T1000 (cell line): ENCODE data around the gene CDKAL1.
"Not testable (repeated sequence)": the region's sequence is repeated elsewhere in the genome, so short reads cannot be mapped to it uniquely, and the experiment has no call there.

Experiments
- DNase-seq: peaks from one replicate; lab custom pipeline; 2025; ENCODE audit warnings: mixed read lengths; lab: John Stamatoyannopoulos, UW

The CDKAL1 gene

DNA sequence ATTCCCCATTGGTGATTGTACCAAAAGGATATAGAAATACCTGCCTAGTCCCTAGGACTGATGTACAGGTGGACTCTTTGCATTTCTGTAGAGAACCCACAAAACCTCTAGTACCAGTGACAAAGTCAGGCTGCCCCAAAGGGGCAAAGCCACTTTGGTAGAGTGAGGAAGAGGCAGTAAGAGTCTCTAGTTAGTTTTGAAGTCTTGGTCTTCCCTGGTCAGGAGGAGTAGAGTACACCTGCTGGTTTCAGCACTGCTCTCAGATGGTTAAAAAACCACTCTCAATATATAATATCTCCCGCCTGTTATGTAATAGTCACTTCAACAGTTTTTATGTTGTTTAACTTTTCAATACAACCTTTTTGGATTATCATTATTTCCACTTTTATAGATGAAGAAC, 344.9 kb downstream of the CDKAL1 start:
- DNase-seq: no peak

DNA sequence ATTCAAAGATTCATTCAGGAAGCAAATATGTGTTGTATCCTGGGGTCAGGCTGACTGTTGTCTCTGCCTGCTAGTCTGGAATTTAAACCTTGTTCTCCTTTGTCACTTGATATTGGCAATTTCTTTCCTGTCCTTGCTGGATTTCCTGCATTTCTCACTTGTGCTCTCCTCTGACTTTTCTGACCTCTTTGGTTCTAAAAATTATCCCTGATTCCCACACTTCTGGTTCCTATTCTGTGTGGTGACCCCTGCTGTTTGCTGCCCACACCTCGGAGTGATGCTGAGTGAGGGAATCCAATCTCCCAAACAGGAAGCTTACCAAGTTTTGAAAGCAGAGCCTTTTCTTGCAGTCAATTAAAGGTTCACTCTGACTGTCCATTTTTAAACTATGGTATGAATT, 345.3 kb downstream of the CDKAL1 start:
- DNase-seq: no peak

DNA sequence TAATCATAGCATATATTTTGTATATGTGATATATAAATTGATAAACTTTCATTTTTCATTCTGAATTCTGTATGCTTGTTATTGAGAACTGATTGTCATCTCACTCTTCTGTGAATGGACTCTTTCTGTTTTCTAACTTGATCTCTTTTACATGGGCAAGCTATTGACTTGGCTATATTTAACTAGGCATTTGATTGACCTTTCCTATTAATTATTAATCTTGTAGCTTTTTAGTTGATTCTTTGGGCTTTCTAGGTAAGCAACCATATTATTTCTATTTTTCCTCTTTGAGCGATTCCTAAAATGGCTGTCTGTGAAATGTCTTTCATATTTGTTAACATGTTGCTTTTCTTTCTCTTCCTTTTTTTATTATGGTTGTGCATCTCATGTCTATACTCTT, 347.1 kb downstream of the CDKAL1 start:
- no peak for DNase-seq

DNA sequence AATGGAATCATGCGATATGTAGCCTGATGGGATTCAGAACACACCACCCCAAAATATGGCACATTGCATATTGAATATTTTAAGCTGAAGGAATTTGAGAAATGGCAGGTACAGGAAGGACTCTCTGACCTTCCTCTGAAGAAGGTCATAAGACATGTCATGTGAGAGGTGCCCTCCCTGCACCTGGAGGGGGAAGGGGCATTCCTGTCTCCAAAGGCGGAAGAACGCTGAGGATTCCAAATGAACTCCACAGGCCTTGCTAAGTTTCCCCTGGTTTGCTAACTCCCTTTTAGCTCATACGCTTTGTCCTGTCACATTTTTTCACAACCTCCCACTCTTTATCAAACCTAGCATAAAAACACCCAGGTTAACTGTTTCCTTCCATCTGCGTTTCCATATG, 347.8 kb downstream of the CDKAL1 start:
- DNase-seq: no peak

DNA sequence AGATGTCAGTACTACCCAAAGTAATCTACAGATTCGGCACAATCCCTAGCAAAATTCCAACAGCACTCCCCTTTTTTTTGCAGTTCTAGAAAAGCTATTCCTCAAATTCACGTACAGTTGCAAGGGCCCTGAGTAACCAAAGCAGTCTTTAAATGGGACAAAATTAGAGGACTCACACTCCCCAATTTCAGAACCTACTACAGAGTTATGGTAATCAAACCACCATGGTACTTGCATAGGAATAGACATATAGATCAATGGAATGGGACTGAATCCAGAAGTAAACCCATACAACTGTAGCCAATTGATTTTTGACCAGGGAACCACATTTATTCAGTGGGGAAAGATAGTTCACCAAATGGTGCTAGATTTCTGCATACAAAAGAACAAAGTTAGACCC, 350.8 kb downstream of the CDKAL1 start:
- no peak for DNase-seq

DNA sequence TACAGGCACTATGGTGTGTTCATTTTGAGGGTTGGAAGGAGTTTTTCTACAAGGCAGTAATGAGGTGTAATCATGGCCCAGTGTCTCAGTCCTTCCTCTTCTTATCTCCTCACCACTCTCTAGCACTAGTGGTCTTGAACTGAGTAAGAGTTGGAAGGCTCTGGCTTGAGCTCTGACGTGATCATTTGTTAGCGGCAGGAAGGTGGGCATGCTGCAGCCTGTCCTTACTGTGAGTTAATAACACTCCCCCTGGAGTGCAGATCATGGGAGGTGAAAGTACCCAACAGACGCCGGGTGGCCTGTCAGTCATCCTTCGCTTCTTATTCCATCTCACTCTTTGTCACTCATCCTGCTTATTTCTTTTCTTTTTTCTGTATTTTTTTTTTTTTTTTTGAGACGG, 356.9 kb downstream of the CDKAL1 start:
- no peak for DNase-seq

DNA sequence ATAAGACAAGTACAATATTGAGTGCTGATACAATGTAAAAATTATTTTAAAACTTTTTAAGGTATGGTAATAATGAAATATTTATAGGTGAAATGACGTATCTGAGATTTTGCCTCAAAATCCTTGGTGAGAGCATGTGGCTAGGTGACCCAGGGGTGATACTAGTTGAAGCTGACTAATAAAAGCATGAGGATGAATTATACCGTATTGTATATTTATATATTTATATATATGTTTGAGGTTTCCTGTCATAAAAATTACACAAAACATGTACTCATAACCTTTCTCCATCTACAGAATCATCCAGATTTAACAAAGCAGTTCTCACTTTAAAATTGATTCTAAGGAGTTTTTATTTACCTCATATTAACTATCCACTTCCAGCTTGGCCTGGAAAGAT, 358.1 kb downstream of the CDKAL1 start:
- no peak for DNase-seq

DNA sequence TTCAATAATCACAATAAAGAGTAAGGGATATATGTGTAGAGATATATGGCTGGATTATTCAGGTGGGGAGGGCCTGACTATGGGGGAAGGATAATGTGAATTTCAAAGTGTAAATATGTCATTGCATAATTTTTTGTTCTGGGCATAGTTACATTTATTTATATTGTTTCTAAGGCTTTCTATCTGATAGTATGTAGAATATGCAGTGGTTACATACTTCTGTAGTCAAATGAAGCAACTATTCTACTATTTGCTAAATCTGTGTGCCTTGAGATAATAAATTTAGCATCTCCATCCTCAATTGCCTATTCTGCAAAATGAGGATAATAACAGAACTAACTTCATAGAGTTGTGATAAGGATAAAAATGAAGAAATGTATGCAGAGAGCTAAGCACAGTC, 359.2 kb downstream of the CDKAL1 start:
- no peak for DNase-seq

DNA sequence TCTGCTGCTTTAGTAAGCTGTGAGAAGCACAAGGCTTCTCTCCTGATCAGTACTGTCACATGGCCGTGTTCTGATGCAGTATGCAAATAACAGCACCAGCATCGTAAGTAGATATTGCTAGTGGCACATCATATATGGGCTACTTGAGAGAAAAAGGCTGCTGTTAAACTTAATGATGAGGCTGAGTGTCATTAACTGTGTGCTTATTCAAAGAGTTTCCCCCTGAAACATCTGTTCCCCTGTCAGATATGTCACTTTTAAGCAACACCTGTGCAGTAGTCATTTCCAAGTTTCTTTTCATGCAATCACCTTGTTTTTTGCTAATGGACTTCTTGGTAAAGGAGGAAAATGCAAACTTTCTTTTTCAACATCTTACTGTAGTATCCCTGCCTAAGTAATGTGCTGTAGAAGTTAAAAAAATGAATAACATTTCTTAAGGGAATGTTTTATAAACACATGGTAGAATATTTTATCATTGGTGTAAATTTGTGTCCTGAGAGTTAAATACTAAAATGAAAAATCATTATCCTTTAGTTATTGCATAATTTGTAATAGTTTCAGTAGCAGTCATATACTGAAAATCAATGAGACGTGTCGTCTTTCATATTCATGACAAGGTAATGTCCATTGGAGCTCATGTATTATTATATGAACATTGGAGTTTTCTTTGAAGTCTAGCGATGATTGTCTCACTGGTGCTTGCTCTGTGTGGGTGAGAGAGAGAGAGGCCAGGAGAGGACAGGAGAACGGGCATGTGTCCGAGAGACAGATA, 366.3 kb downstream of the CDKAL1 start:
- DNase-seq: no peak

DNA sequence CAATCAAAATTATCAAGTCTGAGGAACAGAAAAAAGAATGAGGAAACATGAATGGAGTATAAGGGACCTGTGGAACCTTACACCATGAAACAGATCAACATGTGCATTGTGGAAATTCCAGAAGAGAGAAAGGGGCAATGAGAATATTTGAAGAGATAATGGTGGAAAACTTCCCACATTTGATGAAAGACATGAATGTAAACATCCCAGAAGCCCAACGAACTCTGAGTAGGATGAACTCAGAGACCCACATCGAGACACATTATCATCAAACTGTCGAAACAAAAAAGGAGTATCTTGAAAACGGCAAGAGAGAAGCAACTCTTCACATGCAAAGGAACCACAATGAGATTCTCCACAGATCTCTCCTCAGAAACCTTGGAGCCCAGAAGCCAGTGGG, 371.1 kb downstream of the CDKAL1 start:
- DNase-seq: no peak

DNA sequence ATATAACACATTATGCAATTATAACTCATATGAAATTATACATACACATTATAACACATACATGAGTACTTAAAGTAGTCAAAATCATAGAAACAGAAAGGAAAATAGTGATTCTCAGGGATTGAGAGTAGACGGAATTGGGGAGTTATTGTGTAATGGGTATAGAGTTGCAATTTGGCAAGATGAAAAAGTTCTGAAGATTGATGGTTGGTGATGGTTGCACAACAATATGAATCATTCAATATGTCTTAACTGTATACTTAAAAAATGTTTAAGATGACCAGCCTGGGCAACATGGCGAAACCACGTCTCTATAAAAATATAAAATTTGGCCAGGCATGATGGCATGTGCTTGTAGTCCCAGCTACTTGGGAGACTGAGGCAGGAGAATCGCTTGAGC, 372.7 kb downstream of the CDKAL1 start:
- no peak for DNase-seq

DNA sequence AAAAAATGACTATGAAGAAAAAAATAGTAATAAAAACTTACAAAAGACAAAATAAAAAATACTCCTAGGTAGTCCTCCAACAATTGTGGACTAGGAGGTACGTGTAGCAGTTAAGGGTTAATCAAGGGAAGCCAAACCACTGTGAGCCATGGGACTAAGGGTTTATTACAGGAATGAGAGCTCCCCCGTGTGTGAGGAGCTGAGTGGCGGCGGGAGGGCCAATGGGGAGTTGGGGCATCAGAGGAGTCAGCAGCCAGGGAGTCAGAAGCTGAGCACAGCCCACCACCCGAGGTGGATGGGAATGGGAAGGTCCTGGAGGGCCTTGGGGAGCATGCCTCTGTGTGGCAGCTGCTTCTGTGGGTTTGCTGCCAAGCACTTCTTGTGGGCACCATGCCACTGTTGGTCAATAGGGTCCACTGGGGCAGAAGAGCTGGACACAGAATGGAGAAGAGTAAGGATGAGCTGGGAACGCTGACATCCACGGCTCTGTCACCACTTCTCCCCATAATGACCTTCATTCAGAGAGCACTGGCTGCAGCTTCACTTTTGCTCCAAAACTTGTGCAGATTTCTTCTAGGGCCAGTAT, 373.3 kb downstream of the CDKAL1 start:
- DNase-seq: no peak

DNA sequence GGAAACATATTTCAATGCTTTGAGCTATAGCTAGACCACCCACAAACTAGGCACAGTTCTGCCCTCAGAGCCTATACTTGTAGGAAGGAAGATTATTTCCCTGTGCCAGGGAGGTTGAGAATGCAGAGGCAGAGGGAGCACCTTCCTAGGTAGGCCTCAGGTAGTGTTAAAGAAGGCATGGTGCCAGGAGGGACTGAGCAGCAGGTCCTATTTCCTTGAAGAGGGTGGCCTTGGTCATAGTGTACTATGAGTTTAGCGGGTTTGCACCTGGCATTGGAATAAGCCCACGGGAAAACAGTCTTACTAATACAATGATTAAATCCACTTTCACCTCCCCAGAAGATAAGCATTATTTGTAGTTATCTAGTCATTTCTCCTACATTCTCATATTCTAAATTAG, 375.4 kb downstream of the CDKAL1 start:
- no peak for DNase-seq

DNA sequence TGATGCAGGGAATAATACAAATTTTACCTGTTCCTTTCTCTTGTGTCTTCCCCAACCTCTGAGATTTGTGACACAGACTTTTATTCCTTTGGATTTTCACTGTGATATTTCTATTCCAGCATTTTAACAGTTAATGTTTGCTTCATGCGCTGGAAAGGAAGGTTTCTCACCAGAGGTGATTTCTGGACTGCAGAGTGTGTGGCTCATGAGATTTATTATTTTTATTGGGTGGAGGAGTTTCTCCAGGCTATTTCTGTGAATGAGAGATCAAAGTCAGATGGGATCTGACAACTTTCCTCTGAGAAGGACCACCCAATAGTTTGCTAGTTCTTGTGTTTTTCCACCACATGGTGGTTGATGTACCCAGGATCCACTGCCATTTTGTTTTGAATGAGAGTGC, 377.5 kb downstream of the CDKAL1 start:
- DNase-seq: no peak

DNA sequence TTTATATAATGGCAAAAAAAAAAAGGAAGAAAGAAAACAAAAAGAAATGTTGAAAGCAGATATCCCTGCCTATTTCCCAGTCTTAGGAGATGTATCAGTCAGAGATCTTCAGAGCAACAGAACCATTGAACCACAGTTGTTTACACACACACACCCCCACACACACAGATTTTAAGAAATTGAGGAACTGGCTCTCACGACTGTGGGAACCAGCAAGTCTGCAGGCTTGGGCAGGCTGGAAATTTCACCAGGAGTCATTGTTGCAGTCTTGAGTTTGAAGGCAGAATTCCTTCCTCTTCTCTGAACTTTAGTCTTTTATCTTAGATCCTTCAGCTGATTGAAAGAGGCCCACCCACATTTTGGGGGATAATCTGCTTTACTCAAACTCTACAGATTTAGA, 380.9 kb downstream of the CDKAL1 start:
- no peak for DNase-seq

DNA sequence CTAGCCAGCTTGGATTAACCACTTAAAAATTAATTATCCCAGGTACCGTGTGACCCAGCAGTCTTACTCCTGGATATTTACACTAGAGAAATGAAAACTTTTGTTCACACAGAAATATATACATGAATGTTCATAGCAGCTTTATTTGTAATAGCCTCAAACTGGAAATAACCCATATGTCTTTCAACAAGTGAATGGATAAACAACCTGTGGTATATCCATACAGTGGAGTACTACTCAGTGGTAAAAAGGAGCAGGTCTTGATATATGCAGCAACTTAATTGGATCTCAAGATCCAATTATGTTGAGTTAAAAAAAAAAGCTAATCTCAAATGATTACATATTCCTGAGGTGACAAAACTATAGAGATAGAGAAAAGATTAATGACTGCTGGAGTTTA, 381.4 kb downstream of the CDKAL1 start:
- DNase-seq: no peak

DNA sequence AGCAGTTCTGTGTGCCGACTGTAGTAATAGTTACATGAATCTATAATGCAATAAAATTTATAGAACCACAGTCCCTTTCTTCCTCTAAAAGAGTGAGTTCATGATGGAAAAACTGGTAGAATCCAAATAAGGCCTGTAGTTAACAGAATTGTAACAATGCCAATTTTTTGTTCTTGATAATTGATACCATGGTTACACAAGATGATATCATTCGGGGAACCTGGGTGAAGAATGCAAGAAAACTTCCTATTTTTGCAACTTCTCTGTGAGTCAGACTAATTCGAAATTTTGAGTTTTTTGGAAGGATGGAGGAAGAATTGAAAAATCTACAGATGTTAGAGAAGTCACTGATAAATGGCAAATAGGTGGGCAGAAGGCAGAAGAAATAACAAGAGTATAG, 381.8 kb downstream of the CDKAL1 start:
- no peak for DNase-seq

DNA sequence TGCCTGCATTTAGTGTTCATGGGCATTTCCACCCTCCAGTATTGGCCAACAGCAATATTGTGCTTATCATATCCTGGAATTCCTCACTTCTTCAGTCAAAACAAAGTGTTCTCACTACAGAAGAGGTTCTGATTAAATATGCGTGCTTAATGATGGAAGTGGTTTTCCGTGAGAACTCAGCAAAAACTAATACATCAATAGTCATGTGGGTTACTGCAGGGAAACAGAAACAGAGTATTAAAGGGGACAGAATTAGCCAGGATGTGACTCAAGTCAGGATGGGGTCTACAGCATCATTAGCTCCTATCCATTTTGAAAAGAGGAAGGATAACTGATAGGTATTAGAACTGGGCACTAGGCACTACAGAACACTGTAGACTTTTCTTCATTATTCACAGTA, 384.6 kb downstream of the CDKAL1 start:
- DNase-seq: no peak

DNA sequence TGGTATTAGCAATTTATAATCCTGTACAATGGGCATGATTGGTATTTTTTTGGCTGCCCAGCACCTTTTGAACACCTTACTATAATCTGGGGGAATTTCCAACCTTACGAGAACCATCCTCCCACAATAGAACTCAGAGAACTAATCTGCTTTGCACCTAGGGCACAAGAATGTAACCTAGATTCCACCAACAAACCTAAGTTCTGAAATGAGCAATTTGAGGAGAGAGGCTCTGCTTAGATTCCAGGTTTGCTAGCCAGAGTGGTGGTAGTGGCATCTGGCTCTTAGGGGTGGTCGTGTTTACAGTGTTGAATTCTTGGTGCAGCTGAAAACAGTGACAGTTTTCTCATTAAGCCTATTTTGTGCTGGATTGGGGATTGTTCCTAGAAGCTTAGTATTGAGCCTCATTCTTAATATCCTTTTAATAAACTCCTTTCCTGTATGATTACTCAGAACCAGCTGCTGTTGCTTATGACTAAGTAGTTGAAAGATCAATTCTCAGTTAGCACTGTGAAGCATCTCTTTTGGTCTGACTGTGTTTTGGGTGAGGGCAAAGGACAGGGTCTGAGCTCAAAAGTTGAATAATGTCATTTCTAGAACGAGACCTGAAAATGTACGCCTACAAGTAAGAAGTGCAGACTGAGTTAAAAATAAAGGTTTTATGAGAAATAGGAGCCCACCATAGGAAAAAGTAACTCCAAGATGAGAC, 385.6 kb downstream of the CDKAL1 start:
- DNase-seq: no peak

DNA sequence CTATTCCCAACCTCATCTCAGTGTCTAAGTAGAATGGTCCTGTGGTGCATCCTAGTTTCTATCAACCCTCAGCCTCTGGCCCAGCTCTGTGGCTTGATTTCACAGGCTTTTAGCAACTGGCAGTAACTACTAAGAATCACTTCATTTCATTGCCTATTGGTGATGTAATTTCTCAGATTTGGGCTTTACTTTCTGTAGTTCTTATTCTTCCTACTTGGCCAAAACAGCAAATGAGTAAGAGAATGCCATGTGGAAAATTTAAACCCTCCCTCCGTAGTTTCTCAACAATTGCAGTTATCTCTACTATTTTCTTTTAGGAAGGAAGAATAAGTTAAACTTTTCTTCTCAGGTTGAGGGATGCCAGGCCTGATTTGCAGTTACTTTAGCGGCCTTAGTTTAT, 387.3 kb downstream of the CDKAL1 start:
- no peak for DNase-seq

DNA sequence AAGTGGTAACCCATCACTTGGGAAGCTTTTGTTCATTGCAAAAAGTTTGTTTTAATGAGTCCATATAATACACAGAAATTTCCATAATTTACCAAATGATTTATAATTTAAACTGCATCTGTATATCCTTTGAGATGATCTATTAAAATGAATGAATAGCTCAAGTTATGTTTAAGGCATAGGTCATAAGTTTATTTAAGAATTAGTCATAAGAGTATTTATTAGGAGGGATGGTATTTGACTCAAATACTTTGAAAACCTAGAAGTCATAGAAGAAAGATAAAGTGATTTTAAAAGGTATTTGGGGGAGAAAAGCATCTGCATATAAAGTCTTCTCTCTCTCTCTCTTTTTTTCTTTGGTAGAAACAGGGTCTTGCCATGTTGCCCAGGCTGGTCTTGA, 388.5 kb downstream of the CDKAL1 start:
- no peak for DNase-seq

DNA sequence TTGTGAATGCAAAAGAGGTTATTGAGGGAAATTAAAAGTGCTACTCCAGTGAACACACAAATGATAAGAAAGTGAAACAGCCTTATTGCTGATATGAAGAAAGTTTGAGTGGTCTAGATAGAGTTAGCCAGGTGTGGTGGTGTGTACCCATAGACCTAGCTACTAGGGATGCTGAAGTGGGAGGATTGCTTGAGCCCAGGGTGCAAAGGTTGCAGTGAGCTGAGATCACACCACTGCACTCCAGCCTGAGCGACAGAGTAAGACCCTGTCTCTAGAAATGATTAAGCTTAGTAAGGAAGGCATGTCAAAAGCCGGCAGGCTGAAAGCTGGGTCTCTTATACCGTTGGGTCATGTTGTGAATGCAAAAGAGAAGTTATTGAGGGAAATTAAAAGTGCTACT, 389.8 kb downstream of the CDKAL1 start:
- DNase-seq: not testable (repeated sequence)

DNA sequence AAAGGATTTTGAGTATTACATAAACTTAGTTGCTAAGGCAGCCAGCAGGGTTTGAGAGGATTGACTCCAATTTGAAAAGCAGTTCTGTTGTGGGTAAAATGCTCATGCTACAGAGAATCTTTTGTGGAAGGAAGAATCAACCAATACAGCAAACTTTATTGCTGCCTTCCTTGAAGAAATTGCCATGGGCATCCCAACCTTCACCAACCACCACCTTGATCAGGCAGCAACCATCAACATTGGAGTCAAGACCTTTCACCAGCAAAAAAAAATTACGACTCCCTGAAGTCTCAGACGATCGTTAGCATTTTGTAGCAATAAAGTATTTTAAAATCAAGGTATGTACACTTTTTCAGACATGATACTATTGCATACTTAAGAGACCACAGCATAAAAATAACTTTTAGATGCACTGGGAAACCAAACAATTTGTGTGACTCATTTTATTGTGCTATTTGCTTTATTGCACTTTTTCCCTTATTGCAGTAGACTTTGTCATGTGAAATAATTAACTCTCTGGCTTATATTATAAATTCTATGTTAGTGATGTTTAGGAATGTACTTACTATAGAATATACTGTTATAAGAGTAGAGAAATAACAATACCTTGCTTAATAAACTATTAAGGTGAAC, 390.8 kb downstream of the CDKAL1 start:
- DNase-seq: no peak
